Coronary artery (tissue), 2 donors: ENCODE measurements around the gene MAP1B.

Experiments
- DNase-seq: peaks from one replicate; pipeline ENCODE4 v3.0.0-alpha.2; 2017; ENCODE audit warnings: low spot score
- H3K27ac ChIP-seq, 2 donors: fragments of 200-600 bp; sonication (generic); one replicate each; pipeline ENCODE4 v1.5.1; 2016 to 2019
- H3K4me3 ChIP-seq: fragments of 200-600 bp; sonication (generic); 2 replicates; pipeline ENCODE4 v1.5.1; 2016; ENCODE audit warnings: mild to moderate bottlenecking, moderate library complexity
- CTCF ChIP-seq: fragments of 200-600 bp; sonication (generic); IDR thresholded peaks from one replicate; pipeline ENCODE4 v1.5.1; 2019; ENCODE audit warnings: antibody characterized with exemption

The MAP1B gene

GRCh38 chr5:72121780-72122445 lies 14.6 kb downstream of the MAP1B start:
- no peak for TF ChIP-seq CTCF
- DNase-seq, result no peak
- H3K27ac ChIP-seq, result no peak overlapping the region
- no peak overlapping the region for H3K4me3 ChIP-seq

- Histone ChIP-seq H3K4me3 (no peak overlapping the region), H3K27ac (no peak overlapping the region)
- DNase-seq, result no peak
- TF ChIP-seq CTCF, result no peak
Observed at GRCh38 chr5:72122602-72123001, 15.3 kb downstream of the MAP1B start.

- no peak overlapping the region for H3K4me3 ChIP-seq
- TF ChIP-seq CTCF, result no peak
- no peak overlapping the region for H3K27ac ChIP-seq
- DNase-seq, result no peak
Observed at GRCh38 chr5:72123764-72124376, 16.6 kb downstream of the MAP1B start.

GRCh38 chr5:72125271-72125940 lies 18.1 kb downstream of the MAP1B start:
- Histone ChIP-seq H3K27ac (peak overlapping the region in 1 of 2 donors; percentile 47), H3K4me3 (no peak overlapping the region)
- DNase-seq, result no peak
- TF ChIP-seq CTCF, result no peak

GRCh38 chr5:72125941-72126620 lies 18.8 kb downstream of the MAP1B start:
- Histone ChIP-seq H3K27ac (peak overlapping the region in 1 of 2 donors; percentile 47), H3K4me3 (peak overlapping the region; percentile 10)
- no peak for DNase-seq
- TF ChIP-seq CTCF, result no peak

- Histone ChIP-seq H3K27ac (no peak overlapping the region), H3K4me3 (no peak overlapping the region)
- DNase-seq, result no peak
- no peak for TF ChIP-seq CTCF
Observed at GRCh38 chr5:72126796-72127195, 19.5 kb downstream of the MAP1B start.
